ENCODE results near the gene KCNG4.

Gene KCNG4

GRCh38 chr16:84245956-84246678, 6.3 kb upstream of the KCNG4 start:
- Histone ChIP-seq H3K9me3 (ENCODE audit: low read depth, low read length) (no peaks in the 10 kb centered on the region), H3K9ac (ENCODE audit: insufficient read length) (no peak overlapping the region), H3K27ac (no peak overlapping the region), H3K36me3 (ENCODE audit: insufficient read depth, low read length) (no peaks in the 10 kb centered on the region), H3K4me3 (no peak overlapping the region)
- TF ChIP-seq FOXP2 (optimal IDR thresholded peaks at IDR 0.05; ENCODE audit: control extremely low read depth, extremely low read length, insufficient read depth) (no peak), POLR2AphosphoS5 (IDR thresholded peaks at IDR 0.05; ENCODE audit: borderline replicate concordance, low read depth, low read length) (no peak), EZH2 (IDR thresholded peaks at IDR 0.05) (no peak)
- no peak for DNase-seq (ENCODE audit: low read depth, low spot score)

- H3K27ac ChIP-seq = no peak overlapping the region
- no peak for TF ChIP-seq EZH2 (IDR thresholded peaks at IDR 0.05)
- TF ChIP-seq POLR2AphosphoS5 (IDR thresholded peaks at IDR 0.05; ENCODE audit: borderline replicate concordance, low read depth, low read length) = no peak
- no peak for TF ChIP-seq FOXP2 (optimal IDR thresholded peaks at IDR 0.05; ENCODE audit: control extremely low read depth, extremely low read length, insufficient read depth)
- no peaks in the 10 kb centered on the region for H3K36me3 ChIP-seq (ENCODE audit: insufficient read depth, low read length)
- DNase-seq (ENCODE audit: low read depth, low spot score) = no peak
- H3K9me3 ChIP-seq (ENCODE audit: low read depth, low read length) = no peaks in the 10 kb centered on the region
- no peak overlapping the region for H3K4me3 ChIP-seq
- no peak overlapping the region for H3K9ac ChIP-seq (ENCODE audit: insufficient read length)
Measured at GRCh38 chr16:84244728-84245127, 4.9 kb upstream of the KCNG4 start.

- Histone ChIP-seq H3K9ac (ENCODE audit: insufficient read length) (no peak overlapping the region), H3K4me3 (no peak overlapping the region), H3K27ac (no peak overlapping the region), H3K36me3 (ENCODE audit: insufficient read depth, low read length) (no peaks in the 10 kb centered on the region), H3K9me3 (ENCODE audit: low read depth, low read length) (no peaks in the 10 kb centered on the region)
- no peak for TF ChIP-seq EZH2 (IDR thresholded peaks at IDR 0.05)
- TF ChIP-seq POLR2AphosphoS5 (IDR thresholded peaks at IDR 0.05; ENCODE audit: borderline replicate concordance, low read depth, low read length) = no peak
- no peak for TF ChIP-seq FOXP2 (optimal IDR thresholded peaks at IDR 0.05; ENCODE audit: control extremely low read depth, extremely low read length, insufficient read depth)
- no peak for DNase-seq (ENCODE audit: low read depth, low spot score)
Measured at GRCh38 chr16:84243732-84244131, 3.9 kb upstream of the KCNG4 start.

GRCh38 chr16:84242839-84243238, 3.0 kb upstream of the KCNG4 start:
- Histone ChIP-seq H3K4me3 (no peak overlapping the region), H3K27ac (no peak overlapping the region), H3K9me3 (ENCODE audit: low read depth, low read length) (no peaks in the 10 kb centered on the region), H3K36me3 (ENCODE audit: insufficient read depth, low read length) (no peaks in the 10 kb centered on the region), H3K9ac (ENCODE audit: insufficient read length) (no peak overlapping the region)
- TF ChIP-seq EZH2 (IDR thresholded peaks at IDR 0.05) (no peak), POLR2AphosphoS5 (IDR thresholded peaks at IDR 0.05; ENCODE audit: borderline replicate concordance, low read depth, low read length) (no peak), FOXP2 (optimal IDR thresholded peaks at IDR 0.05; ENCODE audit: control extremely low read depth, extremely low read length, insufficient read depth) (no peak)
- no peak for DNase-seq (ENCODE audit: low read depth, low spot score)

- Histone ChIP-seq H3K9me3 (ENCODE audit: low read depth, low read length) (no peaks in the 10 kb centered on the region), H3K9ac (ENCODE audit: insufficient read length) (no peak overlapping the region), H3K4me3 (no peak overlapping the region), H3K36me3 (ENCODE audit: insufficient read depth, low read length) (no peaks in the 10 kb centered on the region), H3K27ac (no peak overlapping the region)
- TF ChIP-seq EZH2 (IDR thresholded peaks at IDR 0.05) (no peak), POLR2AphosphoS5 (IDR thresholded peaks at IDR 0.05; ENCODE audit: borderline replicate concordance, low read depth, low read length) (no peak), FOXP2 (optimal IDR thresholded peaks at IDR 0.05; ENCODE audit: control extremely low read depth, extremely low read length, insufficient read depth) (no peak)
- DNase-seq (ENCODE audit: low read depth, low spot score) = no peak
Measured at GRCh38 chr16:84241778-84242177, 2.0 kb upstream of the KCNG4 start.

DNA sequence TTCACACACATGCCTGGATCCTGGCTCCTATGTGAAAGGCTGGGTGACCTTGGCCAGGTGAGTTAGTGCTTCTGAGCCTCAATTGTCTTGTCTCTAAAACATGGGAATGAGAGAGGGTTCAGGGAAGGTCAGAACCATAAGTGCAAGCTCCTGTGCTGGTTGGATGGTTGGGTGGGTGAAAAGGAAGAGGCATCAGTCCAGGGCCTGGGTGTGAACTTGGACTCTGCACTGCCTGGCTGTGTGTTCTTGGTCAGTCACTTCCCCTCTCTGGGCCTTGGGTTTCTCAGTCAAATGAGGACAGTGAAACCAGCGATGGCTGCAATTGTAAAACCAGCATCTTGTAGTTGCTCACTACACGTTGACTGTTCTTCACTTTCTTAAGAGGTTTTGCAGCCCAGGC, 643 bp upstream of the KCNG4 start:
- Histone ChIP-seq H3K4me3 (no peak overlapping the region), H3K36me3 (ENCODE audit: insufficient read depth, low read length) (no peaks in the 10 kb centered on the region), H3K27ac (no peak overlapping the region), H3K9ac (ENCODE audit: insufficient read length) (no peak overlapping the region), H3K9me3 (ENCODE audit: low read depth, low read length) (no peaks in the 10 kb centered on the region)
- no peak for DNase-seq (ENCODE audit: low read depth, low spot score)
- TF ChIP-seq POLR2AphosphoS5 (IDR thresholded peaks at IDR 0.05; ENCODE audit: borderline replicate concordance, low read depth, low read length) (no peak), FOXP2 (optimal IDR thresholded peaks at IDR 0.05; ENCODE audit: control extremely low read depth, extremely low read length, insufficient read depth) (no peak), EZH2 (IDR thresholded peaks at IDR 0.05) (no peak)

DNA sequence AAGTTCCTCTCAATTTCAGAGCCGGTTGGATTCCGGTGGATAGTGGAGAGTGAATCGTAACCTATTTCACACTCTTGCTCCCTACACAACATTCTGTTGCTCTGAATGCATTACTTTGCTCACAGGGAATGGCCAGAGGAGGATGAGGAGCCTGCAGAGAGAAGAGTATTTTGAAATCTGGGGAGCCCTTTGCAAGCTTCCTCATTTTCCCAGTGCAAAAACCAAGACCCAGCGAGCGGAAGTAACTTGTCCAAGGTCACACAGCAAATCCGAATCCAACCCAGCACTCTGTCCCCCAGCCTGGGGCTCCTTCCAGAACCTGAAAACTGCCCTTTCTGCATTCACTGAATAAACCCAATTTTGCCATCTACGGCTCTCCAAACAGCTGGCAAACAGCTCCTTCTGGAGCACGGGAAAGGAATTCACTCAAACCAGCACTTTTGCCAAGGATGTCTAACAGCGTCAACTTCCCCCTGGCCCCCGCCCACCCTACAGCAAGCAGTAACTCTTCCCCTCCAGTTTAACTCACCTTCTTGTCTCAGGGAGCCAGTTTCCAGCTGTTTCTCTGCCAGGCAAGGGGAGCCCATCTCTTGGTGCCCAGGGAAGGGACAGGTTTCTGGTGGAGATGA, 557 bp downstream of the KCNG4 start:
- H3K4me3 ChIP-seq = no peak overlapping the region
- no peaks in the 10 kb centered on the region for H3K36me3 ChIP-seq (ENCODE audit: insufficient read depth, low read length)
- DNase-seq (ENCODE audit: low read depth, low spot score) = no peak
- H3K9me3 ChIP-seq (ENCODE audit: low read depth, low read length) = no peaks in the 10 kb centered on the region
- TF ChIP-seq POLR2AphosphoS5 (IDR thresholded peaks at IDR 0.05; ENCODE audit: borderline replicate concordance, low read depth, low read length) = no peak
- TF ChIP-seq FOXP2 (optimal IDR thresholded peaks at IDR 0.05; ENCODE audit: control extremely low read depth, extremely low read length, insufficient read depth) = no peak
- no peak for TF ChIP-seq EZH2 (IDR thresholded peaks at IDR 0.05)
- no peak overlapping the region for H3K9ac ChIP-seq (ENCODE audit: insufficient read length)
- no peak overlapping the region for H3K27ac ChIP-seq

DNA sequence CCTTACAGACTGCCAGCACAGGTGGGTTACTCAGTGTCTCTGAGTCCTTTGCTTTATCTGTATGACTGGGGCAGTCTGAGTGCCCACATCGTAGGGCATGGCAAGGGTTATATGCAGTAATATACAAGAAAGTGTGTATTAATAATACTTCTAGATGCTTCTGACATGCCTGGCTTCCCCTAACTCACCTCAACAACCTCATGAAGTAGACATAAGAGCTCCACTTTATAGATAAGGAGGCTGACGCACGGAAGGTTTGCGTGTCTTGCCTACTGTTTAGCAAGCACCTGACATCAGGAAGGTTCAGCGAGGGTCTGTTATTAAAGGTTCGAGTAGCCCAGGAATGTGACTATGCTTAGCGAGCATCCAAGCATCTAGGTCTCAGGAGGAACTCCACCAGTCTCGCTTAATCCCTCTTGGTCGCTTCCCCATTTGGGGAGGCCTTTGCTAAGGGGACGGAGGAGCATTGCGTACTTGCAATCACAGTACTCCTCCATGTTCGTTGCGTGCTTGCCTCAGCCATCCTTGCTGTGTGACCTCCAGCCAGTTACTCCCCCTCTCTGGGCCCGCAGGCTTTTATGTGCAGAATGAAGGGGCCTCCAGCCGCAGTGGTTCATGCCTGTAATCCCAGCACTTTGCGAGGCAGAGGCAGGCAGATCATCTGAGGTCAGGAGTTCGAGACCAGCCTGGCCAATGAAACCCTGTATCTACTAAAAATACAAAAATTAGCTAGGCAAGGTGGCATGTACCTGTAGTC, 1.6 kb downstream of the KCNG4 start:
- no peak for TF ChIP-seq POLR2AphosphoS5 (IDR thresholded peaks at IDR 0.05; ENCODE audit: borderline replicate concordance, low read depth, low read length)
- TF ChIP-seq FOXP2 (optimal IDR thresholded peaks at IDR 0.05; ENCODE audit: control extremely low read depth, extremely low read length, insufficient read depth) = no peak
- TF ChIP-seq EZH2 (IDR thresholded peaks at IDR 0.05) = no peak
- Histone ChIP-seq H3K9ac (ENCODE audit: insufficient read length) (no peak overlapping the region), H3K9me3 (ENCODE audit: low read depth, low read length) (no peaks in the 10 kb centered on the region), H3K36me3 (ENCODE audit: insufficient read depth, low read length) (no peaks in the 10 kb centered on the region), H3K4me3 (no peak overlapping the region), H3K27ac (no peak overlapping the region)
- DNase-seq (ENCODE audit: low read depth, low spot score) = no peak
